HEK293 (cell line): Measurements from ENCODE around the gene PBLD.

Experiments used
- IKZF3 ChIP-seq: fragments of 450-650 bp; IDR thresholded peaks from 2 replicates; pipeline ENCODE4 v1.5.0; 2018; ENCODE audit warnings: missing biosample characterization, mild to moderate bottlenecking, missing genetic modification characterization, moderate library complexity
- KLF7 ChIP-seq: fragments of 450-650 bp; formaldehyde crosslinking; IDR thresholded peaks from 2 replicates; pipeline ENCODE4 v1.5.1; 2016; ENCODE audit warnings: missing biosample characterization, missing genetic modification characterization, borderline replicate concordance
- KLF8 ChIP-seq: fragments of 450-650 bp; formaldehyde crosslinking; IDR thresholded peaks from 2 replicates; pipeline ENCODE4 v1.5.1; 2016; ENCODE audit warnings: missing biosample characterization, missing genetic modification characterization
- PBX3 ChIP-seq: sonication (generic); formaldehyde crosslinking; IDR thresholded peaks from 2 replicates; pipeline ENCODE4 v1.8.1; 2022; ENCODE audit warnings: mild to moderate bottlenecking, moderate library complexity, missing genetic modification reagents
- RBAK ChIP-seq: fragments of 450-650 bp; formaldehyde crosslinking; IDR thresholded peaks from 2 replicates; pipeline ENCODE4 v1.5.1; 2016; ENCODE audit warnings: missing biosample characterization, missing genetic modification characterization
- SP2 ChIP-seq: fragments of 450-650 bp; formaldehyde crosslinking; IDR thresholded peaks from 2 replicates; pipeline ENCODE4 v1.5.1; 2016; ENCODE audit warnings: missing biosample characterization, missing genetic modification characterization
- SP3 ChIP-seq: fragments of 450-650 bp; formaldehyde crosslinking; IDR thresholded peaks from 2 replicates; pipeline ENCODE4 v1.5.1; 2016; ENCODE audit warnings: missing biosample characterization, missing genetic modification characterization
- SP7 ChIP-seq: fragments of 450-650 bp; formaldehyde crosslinking; IDR thresholded peaks from 2 replicates; pipeline ENCODE4 v1.5.1; 2016; ENCODE audit warnings: missing biosample characterization, missing genetic modification characterization
- YY1 ChIP-seq: fragments of 450-650 bp; formaldehyde crosslinking; IDR thresholded peaks from 2 replicates; pipeline ENCODE4 v1.5.1; 2018; ENCODE audit warnings: missing biosample characterization, missing genetic modification characterization
- ZBTB11 ChIP-seq: fragments of 450-650 bp; formaldehyde crosslinking; conservative IDR thresholded peaks from 2 replicates; pipeline ENCODE4 v1.5.1; 2016; ENCODE audit warnings: low read depth, missing biosample characterization, missing genetic modification characterization
- ZBTB21 ChIP-seq: fragments of 450-650 bp; formaldehyde crosslinking; IDR thresholded peaks from 2 replicates; pipeline ENCODE4 v1.5.1; 2017; ENCODE audit warnings: missing biosample characterization, missing genetic modification characterization
- ZBTB48 ChIP-seq: fragments of 450-650 bp; formaldehyde crosslinking; IDR thresholded peaks from 2 replicates; pipeline ENCODE4 v1.5.1; 2016; ENCODE audit warnings: missing biosample characterization, missing genetic modification characterization
- ZNF114 ChIP-seq: fragments of 450-650 bp; formaldehyde crosslinking; IDR thresholded peaks from 2 replicates; pipeline ENCODE4 v1.5.0; 2017; ENCODE audit warnings: missing biosample characterization, missing genetic modification characterization
- ZNF146 ChIP-seq: fragments of 450-650 bp; formaldehyde crosslinking; IDR thresholded peaks from 2 replicates; pipeline ENCODE4 v1.5.1; 2016; ENCODE audit warnings: missing biosample characterization, missing genetic modification characterization
- ZNF2 ChIP-seq: fragments of 450-650 bp; formaldehyde crosslinking; IDR thresholded peaks from 2 replicates; pipeline ENCODE4 v1.5.1; 2016; ENCODE audit warnings: missing biosample characterization, missing genetic modification characterization
- ZNF248 ChIP-seq: fragments of 450-650 bp; formaldehyde crosslinking; IDR thresholded peaks from 2 replicates; pipeline ENCODE4 v1.5.1; 2017; ENCODE audit warnings: missing biosample characterization, missing genetic modification characterization
- ZNF354C ChIP-seq: fragments of 450-650 bp; formaldehyde crosslinking; IDR thresholded peaks from 2 replicates; pipeline ENCODE4 v1.5.1; 2016; ENCODE audit warnings: missing biosample characterization, missing genetic modification characterization, low read depth, borderline replicate concordance
- ZNF549 ChIP-seq: fragments of 450-650 bp; IDR thresholded peaks from 2 replicates; pipeline ENCODE4 v1.5.1; 2018; ENCODE audit warnings: missing biosample characterization, missing genetic modification characterization, mild to moderate bottlenecking, inconsistent platforms, moderate library complexity
- ZNF596 ChIP-seq: fragments of 450-650 bp; IDR thresholded peaks from 2 replicates; pipeline ENCODE4 v1.5.0; 2018; ENCODE audit warnings: missing biosample characterization, mild to moderate bottlenecking, missing genetic modification characterization, moderate library complexity
- ZNF623 ChIP-seq: fragments of 450-650 bp; formaldehyde crosslinking; IDR thresholded peaks from 2 replicates; pipeline ENCODE4 v1.5.1; 2016; ENCODE audit warnings: missing biosample characterization, missing genetic modification characterization
- ZNF626 ChIP-seq: fragments of 450-650 bp; sonication (Bioruptor Pico); formaldehyde crosslinking; IDR thresholded peaks from 2 replicates; pipeline ENCODE4 v1.5.1; 2018; ENCODE audit warnings: missing biosample characterization, missing genetic modification characterization, inconsistent platforms
- ZNF629 ChIP-seq: fragments of 450-650 bp; formaldehyde crosslinking; IDR thresholded peaks from 2 replicates; pipeline ENCODE4 v1.5.1; 2017; ENCODE audit warnings: missing biosample characterization, missing genetic modification characterization
- ZNF701 ChIP-seq: fragments of 450-650 bp; formaldehyde crosslinking; IDR thresholded peaks from 2 replicates; pipeline ENCODE4 v1.5.1; 2016; ENCODE audit warnings: missing biosample characterization, missing genetic modification characterization
- ZNF747 ChIP-seq: fragments of 450-650 bp; formaldehyde crosslinking; IDR thresholded peaks from 2 replicates; pipeline ENCODE4 v1.5.1; 2016; ENCODE audit warnings: missing biosample characterization, missing genetic modification characterization
- ZNF830 ChIP-seq: fragments of 450-650 bp; IDR thresholded peaks from 2 replicates; pipeline ENCODE4 v1.5.0; 2018; ENCODE audit warnings: missing biosample characterization, missing genetic modification characterization, low read depth, mild to moderate bottlenecking, moderate library complexity
- ZSCAN23 ChIP-seq: fragments of 450-650 bp; formaldehyde crosslinking; IDR thresholded peaks from 2 replicates; pipeline ENCODE4 v1.5.1; 2016; ENCODE audit warnings: missing biosample characterization, missing genetic modification characterization
- TF ChIP-seq, protein P1 (sequence below): fragments of 450-650 bp; formaldehyde crosslinking; IDR thresholded peaks from 2 replicates; pipeline ENCODE4 v1.5.1; 2016; ENCODE audit warnings: missing biosample characterization, missing genetic modification characterization
- TF ChIP-seq, protein P2 (sequence below): fragments of 450-650 bp; formaldehyde crosslinking; IDR thresholded peaks from 2 replicates; pipeline ENCODE4 v1.5.1; 2017; ENCODE audit warnings: missing biosample characterization, missing genetic modification characterization
- TF ChIP-seq, protein P3 (sequence below): fragments of 450-650 bp; formaldehyde crosslinking; IDR thresholded peaks from 2 replicates; pipeline ENCODE4 v1.5.1; 2016; ENCODE audit warnings: missing biosample characterization, missing genetic modification characterization

Gene PBLD

DNA sequence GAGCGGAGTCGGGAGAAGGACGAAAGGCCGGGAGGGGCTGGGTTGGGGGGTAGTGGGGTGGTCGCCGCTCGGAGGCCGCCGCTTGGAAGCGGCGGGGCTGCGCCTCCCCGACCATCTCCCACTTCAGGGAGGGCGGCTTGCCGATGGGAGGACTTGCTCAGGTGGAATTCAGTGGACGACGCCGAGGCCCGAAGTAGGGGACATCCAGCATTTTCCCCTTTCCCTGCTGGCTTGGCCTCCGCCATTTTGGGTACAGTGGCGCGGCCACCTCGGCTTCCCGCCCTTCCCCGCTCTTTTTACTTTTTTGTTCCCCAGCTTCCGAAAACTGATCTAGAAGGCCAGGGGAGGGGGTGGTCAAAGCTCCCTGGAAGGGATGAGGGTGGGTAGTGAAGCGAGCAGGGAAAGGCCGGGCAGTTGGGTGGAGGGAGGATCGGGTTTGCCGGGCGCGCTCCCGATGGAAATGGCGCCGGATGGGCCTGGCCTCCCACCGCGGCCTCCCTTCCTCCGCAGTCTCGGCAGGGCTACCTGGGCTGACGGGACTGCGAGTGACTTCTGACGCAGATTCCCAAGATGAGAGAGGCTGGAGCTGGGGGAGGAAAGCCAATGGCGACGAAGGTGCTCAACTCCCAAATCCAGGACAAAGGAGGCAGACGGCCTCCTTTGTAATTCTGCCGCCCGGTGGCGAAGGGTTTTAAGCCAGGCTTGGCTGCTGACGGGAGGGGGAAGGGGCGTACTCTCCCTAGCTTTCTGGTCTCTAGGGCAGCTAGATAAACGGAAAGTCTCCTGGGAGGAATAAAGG is at the start of gene PBLD (continued):
- TF ChIP-seq, protein P1, sequence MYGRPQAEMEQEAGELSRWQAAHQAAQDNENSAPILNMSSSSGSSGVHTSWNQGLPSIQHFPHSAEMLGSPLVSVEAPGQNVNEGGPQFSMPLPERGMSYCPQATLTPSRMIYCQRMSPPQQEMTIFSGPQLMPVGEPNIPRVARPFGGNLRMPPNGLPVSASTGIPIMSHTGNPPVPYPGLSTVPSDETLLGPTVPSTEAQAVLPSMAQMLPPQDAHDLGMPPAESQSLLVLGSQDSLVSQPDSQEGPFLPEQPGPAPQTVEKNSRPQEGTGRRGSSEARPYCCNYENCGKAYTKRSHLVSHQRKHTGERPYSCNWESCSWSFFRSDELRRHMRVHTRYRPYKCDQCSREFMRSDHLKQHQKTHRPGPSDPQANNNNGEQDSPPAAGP: peak; percentile 62; the same call in 1 of the 2 replicates
- TF ChIP-seq, protein P2, sequence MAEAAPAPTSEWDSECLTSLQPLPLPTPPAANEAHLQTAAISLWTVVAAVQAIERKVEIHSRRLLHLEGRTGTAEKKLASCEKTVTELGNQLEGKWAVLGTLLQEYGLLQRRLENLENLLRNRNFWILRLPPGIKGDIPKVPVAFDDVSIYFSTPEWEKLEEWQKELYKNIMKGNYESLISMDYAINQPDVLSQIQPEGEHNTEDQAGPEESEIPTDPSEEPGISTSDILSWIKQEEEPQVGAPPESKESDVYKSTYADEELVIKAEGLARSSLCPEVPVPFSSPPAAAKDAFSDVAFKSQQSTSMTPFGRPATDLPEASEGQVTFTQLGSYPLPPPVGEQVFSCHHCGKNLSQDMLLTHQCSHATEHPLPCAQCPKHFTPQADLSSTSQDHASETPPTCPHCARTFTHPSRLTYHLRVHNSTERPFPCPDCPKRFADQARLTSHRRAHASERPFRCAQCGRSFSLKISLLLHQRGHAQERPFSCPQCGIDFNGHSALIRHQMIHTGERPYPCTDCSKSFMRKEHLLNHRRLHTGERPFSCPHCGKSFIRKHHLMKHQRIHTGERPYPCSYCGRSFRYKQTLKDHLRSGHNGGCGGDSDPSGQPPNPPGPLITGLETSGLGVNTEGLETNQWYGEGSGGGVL (tag by site-specific recombination): no peak
- TF ChIP-seq ZNF549 (tag by site-specific recombination) (no peak), ZBTB11 (tag by site-specific recombination) (0 out of 2 replicates have a peak, but pooled peaks have one; percentile 22), SP3 (tag by site-specific recombination) (peak; percentile 39), ZNF114 (tag by site-specific recombination) (no peak), SP7 (tag by site-specific recombination) (peak; percentile 59), YY1 (tag by site-specific recombination) (peak; percentile 94), ZSCAN23 (tag by site-specific recombination) (0 out of 2 replicates have a peak, but pooled peaks have one; percentile 55), SP2 (tag by site-specific recombination) (peak; percentile 57), KLF8 (tag by site-specific recombination) (peak; percentile 65), ZNF248 (tag by site-specific recombination) (no peak), ZNF623 (tag by site-specific recombination) (0 out of 2 replicates have a peak, but pooled peaks have one; percentile 24), PBX3 (CRISPR knock-in tag) (no peak), RBAK (tag by site-specific recombination) (no peak), ZNF596 (tag by site-specific recombination) (no peak), ZBTB21 (tag by site-specific recombination) (peak; percentile 48), ZNF747 (tag by site-specific recombination) (no peak), ZNF626 (tag by site-specific recombination) (no peak), ZNF354C (no peak), ZBTB48 (peak; percentile 61), IKZF3 (peak; percentile 92), ZNF701 (tag by site-specific recombination) (no peak), ZNF629 (tag by site-specific recombination) (peak; percentile 59), ZNF146 (tag by site-specific recombination) (0 out of 2 replicates have a peak, but pooled peaks have one; percentile 22), ZNF830 (tag by site-specific recombination) (no peak), KLF7 (tag by site-specific recombination) (peak; percentile 57; the same call in 1 of the 2 replicates), ZNF2 (tag by site-specific recombination) (peak; percentile 86)
- TF ChIP-seq, protein P3, sequence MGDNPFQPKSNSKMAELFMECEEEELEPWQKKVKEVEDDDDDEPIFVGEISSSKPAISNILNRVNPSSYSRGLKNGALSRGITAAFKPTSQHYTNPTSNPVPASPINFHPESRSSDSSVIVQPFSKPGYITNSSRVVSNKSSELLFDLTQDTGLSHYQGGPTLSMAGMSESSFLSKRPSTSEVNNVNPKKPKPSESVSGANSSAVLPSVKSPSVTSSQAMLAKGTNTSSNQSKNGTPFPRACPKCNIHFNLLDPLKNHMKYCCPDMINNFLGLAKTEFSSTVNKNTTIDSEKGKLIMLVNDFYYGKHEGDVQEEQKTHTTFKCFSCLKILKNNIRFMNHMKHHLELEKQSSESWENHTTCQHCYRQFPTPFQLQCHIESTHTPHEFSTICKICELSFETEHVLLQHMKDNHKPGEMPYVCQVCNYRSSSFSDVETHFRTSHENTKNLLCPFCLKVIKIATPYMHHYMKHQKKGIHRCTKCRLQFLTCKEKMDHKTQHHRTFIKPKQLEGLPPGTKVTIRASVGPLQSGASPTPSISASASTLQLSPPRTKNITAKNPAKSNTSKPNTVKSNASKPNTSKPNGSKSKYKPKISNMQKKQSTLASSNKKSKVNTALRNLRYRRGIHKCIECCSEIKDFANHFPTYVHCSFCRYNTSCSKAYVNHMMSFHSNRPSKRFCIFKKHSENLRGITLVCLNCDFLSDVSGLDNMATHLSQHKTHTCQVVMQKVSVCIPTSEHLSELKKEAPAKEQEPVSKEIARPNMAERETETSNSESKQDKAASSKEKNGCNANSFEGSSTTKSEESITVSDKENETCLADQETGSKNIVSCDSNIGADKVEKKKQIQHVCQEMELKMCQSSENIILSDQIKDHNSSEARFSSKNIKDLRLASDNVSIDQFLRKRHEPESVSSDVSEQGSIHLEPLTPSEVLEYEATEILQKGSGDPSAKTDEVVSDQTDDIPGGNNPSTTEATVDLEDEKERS (tag by site-specific recombination): 0 out of 2 replicates have a peak, but pooled peaks have one; percentile 57
